AG20443 (cell line): ENCODE measurements around the gene MSI2.
"Not testable (repeated sequence)": the region's sequence is repeated elsewhere in the genome, so short reads cannot be mapped to it uniquely, and the experiment has no call there.

Experiments used
- DNase-seq: peaks from one replicate; pipeline ENCODE4 v3.0.0; 2012; ENCODE audit warnings: low spot score, mixed read lengths

The MSI2 gene

DNA sequence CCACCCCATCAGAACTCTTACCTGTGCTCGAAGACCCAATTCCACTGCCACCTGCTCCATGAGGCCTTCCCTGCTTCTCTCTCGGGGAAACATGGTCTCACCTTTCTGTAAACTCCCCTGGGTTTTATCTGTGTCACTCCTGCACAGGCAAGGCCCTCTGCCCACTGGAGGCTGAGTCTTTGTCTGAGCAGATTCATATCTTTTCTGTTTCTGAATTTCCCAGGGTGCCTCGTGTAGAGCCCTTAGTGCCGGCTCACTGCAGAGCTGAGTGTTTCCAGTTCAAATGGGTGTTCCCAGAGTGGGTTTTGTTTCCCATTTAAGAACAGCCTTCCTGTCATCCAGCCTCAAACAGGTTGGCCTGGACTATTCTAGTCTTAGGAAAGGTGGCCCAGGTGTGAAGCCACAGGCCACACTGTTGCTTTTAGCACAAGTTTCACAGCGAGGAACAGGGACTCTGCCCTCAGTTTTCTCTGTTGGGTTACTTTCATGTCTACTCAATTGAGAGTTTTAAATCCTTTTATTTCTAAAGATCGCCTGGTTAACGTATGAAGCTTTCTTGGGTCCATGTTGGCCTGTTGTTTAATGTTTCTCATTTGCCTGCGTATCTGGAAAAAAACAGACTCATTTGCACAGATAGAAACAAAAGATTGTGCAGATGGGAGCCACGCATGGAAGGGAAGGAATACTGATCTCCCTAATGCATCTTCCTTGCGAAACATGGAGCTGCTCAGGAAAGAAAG, 228.7 kb downstream of the MSI2 start:
- no peak for DNase-seq

DNA sequence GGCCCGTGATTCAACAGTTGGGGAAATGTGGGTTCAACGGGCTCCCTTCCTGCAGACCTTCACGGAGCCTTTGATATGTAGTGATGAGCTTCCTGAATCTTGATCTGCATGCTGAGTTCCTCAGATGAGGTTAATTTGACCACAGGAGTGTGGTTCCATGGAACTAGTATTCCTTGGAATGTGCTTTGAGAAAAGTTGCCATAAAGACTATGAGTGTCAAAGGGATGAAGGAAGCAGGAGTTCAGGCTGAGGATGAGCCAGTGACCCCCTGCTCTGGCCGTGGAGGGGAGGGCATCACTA, 229.2 kb downstream of the MSI2 start:
- no peak for DNase-seq

DNA sequence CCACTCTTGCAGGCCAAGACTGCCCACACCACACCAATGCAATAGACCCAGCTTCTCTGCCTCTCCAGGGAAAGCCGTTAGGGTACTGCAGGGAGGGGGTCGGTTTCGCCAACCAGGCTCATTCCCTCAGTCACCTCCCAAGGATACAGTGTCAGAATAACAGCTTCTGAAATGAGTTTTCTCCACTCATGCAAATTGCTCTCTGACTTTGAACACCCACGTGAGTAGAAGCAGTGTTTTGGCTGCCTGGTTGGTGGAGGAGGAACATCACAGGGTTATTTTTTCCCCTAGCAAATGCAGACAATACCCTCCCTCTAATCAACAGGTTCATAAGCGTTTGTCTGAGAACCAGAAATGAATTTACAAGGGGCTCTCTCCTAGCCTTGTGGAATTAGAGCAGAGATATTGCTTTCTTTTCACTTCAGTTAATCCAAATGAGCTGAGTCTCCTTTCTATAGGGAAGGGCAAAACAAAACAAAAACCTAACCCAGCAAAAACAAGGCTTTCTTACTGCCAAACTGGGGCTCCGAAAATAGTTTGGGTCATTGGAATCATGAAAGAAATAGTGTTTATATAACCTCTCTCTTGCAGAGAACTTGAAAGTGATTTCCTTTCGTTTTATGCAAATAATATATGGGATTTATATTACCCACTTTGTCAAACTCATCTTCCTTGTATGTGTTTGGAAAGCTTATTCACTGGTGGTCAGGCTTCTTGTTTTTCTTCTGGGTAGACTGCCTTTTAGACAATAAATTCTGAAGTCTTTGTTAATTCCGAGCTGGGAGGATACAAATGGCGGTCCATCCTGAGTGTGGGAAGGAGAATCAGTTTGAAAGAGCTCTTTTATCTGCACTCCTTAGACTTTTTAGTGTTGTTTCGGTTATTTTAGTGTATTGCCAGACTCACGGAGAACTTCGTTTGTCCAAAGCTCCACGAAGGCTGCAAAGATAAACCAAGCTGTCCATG, 229.9 kb downstream of the MSI2 start:
- DNase-seq = no peak

DNA sequence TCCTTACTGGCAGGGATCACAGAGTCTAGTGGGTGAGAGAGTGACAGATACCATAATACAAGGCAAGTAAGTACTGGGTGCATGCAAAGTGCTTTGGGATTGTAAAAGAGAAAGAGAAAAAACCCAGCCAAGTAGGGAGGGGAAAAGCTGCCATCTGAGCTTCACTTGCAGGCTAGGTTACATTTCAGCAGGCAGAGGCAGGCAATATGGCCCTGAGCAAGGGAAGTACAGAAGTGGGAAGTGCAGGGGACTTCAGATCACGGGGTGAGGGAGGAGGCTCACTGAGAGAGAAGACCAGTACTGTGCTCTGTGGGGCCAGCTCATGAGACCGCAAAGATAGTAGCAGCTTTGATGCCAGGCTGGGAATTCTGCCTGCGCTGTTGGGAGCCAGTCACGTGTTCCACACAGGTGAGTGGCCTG, 230.6 kb downstream of the MSI2 start:
- no peak for DNase-seq

DNA sequence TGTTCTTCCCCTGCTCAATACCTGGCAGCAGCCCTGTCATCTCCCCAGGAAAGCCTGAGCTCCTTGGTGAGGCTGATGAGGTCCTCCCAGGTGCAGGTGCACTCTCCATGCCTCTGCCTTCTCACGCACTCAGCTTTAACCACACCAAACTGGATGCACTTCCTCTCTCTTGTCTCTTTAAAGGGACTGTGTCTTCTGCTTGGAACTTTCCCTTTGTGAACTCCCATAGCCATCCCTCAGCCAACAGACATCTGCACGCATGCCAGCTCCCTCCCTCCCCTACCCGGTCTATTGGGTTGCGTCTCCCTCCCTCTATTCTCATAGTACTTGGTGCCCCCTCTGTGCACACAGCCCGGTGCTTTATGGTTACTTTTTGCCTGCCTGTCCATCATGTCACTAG, 231.2 kb downstream of the MSI2 start:
- DNase-seq = no peak

DNA sequence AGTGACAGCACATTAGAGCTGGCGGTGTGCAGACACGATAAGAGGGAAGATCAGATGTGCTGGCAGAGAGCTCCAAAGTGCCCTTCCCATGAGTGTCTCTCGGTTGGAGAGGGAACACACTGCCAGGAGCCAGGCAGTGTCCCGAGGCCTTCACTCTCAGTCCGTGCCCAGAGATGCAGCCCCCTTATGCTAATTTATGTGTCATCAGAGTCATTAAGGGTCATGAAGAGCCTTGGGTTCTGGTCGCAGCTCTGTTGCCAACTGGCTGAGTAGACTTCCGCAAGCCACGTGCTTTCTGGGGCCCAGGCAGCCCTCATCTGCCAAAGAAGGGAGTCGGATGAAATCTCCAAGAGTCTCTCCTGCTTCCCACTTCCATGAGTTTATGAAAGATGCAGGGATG, 232.5 kb downstream of the MSI2 start:
- no peak for DNase-seq

DNA sequence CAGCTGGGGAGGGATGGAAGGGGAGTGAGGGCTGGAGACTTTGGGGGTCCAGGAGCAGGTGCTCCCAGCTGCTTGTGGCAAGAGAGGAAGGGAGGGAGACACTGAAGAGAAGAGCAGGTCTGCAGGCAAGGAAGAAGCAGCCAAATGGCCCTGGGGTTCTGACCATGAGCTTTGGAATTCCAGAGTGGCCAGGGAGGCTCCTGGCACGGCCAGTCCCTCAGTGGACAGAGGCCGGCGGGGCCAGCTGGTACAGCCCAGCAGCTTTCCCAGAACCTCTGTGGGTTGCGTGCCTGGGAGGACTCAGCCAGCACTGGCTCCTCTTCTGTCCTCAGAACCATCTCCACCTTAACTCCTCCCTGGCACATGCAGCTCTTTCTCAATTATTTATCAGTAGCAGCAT, 233.0 kb downstream of the MSI2 start:
- peak; percentile 54 for DNase-seq

DNA sequence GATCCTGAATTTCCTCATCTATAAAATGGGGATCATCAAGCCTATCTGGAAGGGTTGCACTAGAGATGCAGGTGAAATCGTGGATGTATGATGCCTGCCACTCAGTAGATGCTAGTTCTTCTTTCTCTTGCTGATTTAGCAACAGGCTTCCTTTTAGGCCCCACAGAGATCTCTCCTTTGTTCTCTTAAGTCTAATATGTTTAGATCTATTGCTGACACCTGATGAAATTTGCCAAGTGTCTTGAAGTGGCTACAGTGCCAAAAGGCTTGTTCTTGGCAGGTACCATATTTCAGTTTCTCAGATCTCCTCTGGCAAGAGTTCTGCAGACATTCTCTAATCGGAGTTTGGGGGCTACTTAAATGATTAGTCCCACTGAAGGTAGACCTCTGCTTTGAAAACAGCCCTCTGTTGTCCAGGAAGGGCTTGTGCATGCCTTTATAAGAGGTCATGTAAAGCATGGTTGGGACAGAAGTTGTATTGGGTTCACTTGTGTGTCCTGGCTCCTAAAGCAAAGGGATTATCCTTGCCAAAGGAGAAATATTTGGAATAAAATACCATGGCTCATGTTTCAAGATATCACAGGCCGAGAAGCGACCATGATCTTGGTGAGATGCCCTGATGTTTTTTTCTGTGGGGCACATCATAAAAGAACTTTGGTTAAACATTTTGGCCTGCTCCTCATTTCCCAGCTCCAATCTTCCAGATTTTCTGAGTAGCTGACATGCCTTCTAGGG, 234.0 kb downstream of the MSI2 start:
- no peak for DNase-seq

DNA sequence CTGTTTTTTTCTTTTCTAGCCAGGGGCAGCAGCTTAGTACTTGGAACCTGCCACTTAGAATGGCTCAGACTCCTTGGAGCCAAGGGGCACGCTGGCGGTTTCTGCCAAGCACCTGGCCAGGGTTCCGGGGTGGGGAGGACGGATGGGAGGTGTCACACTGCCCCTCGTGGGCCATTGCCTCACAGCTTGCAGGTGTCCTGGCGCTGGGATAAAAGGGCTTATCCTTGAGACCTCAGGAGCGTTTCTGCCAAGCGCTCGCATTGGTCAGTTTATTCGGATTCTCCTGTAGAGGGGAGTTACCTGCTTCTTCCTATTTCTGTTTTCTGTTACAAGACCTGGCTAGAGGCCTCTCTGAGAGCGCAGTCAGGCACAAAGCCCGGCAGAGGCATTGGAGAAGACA, 234.6 kb downstream of the MSI2 start:
- DNase-seq = no peak

DNA sequence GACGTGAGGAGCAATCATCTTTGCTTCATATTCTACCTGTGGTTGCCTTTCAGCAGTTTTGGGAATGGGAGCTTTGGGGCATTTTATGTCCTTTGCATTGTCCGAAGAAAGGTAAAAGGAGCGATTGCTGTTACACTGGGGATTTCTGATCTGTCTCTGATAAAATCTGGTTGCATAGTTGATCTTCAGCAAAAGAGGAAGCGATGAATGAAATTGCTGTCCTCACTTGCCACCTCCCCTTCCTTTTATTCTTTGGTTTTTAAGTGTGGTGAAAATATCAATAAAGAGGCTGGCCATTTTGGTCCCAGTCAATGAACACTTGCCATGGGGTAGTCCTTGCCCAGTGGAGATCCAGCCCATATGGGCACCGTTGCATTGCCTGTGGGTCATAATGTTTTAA, 236.8 kb downstream of the MSI2 start:
- no peak for DNase-seq

DNA sequence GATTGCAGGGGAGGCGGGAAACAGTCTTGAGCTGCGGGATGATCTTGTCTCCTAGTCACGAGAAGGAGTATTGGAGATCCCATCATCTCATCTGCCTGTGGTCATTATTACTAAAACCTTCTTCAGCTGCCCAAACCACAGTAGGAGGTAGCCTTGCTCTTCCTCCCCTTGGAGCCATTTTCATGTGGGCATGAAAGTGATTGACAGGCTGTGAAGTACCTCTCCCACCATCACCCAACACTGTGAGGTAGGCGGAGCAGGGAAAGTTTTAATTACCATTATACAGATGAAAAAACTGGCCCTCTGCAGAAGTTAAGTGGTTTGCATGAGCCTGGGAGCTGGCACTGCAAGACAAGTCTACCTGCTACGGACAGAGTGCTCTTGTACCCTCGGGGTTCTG, 237.3 kb downstream of the MSI2 start:
- no peak for DNase-seq

DNA sequence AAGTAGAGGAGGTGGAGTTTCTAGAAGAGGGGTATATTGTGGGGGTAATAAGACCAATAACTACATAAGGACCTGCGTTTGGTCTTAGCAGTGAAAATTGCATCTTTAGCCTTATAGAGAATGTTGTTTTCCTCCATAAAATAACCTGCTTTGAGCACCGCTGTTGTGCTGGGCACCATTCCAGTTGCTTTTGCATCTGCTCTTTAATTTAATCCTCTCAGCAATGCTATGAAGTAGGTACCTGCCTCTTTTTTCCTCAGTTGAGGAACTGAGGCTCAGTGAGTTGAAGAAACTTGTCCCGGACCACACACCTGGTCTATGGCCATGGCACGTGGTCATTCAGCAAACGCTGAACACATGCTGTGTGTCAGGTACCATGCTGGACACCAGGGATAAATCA, 238.1 kb downstream of the MSI2 start:
- no peak for DNase-seq

DNA sequence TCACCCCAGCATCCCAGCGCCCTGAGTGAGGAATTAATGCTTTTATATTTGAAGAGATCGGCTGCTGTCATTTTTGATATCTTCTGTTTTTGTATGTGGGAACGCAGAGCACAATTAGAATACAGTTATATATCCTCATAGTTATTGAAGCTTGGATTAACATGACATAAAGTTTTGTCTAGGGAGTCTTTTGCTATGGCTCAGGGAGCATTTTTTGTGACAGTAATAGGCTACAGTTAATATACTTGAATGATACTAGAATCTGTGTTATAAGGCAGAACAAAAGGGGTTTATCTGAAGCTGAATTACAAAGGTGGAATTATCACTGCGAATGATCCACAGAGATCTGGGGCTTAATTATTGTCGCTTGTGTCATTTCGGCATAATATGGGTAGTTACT, 239.4 kb downstream of the MSI2 start:
- DNase-seq = no peak

DNA sequence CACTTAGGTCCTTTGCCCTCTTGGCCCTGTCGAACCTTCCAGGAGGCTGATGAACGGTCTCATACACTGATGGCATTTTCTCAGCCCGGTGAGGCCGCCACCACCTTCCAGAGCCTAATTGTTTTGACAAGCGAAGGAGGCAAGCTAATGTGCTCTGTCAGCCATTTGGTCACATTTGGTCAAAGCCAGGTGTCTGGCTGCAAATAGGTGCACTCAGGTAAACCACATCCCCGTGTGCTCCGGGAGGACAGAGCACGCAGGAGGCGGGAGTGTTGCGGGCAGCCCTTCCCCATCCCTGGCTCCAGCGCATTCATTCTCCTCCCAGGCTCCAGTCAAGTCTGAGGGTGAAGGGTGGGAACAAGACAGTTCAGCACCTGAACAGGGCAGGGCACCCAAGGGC, 240.1 kb downstream of the MSI2 start:
- DNase-seq = no peak

DNA sequence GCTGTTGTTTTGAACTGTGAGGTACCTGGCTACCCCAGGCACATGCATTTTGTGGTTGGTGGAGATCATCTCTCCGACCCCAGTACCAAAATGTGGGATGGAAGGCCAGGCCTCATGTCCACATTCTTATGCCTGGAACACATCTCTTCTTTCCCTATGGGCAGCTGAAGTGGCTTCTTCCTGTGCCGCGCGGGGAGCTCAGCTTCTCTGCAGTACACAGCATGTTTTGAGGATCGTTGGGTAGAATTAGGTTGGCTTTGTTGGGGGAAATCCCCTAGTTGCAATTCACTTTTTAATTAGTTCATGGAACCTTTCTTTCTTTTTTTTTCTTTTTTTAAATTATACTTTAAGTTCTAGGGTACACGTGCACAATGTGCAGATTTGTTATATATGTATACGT, 242.1 kb downstream of the MSI2 start:
- no peak for DNase-seq

DNA sequence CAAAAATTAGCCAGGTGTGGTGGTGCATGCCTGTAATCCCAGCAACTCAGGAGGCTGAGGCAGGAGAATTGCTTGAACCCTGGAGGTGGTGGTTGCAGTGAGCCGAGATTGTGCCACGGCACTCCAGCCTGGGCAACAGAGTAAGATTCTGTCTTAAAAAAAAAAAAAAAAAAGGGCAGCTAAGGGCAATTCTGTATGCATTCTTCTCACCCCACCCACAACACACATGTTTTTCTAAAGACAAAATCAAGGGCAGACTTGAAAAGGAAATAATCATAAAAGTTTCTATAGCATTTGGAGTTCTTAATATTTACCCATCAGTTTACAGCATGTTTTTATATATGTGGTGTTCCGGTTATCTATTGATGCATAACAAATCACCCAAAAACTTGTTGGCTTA, 242.9 kb downstream of the MSI2 start:
- DNase-seq = not testable (repeated sequence)

DNA sequence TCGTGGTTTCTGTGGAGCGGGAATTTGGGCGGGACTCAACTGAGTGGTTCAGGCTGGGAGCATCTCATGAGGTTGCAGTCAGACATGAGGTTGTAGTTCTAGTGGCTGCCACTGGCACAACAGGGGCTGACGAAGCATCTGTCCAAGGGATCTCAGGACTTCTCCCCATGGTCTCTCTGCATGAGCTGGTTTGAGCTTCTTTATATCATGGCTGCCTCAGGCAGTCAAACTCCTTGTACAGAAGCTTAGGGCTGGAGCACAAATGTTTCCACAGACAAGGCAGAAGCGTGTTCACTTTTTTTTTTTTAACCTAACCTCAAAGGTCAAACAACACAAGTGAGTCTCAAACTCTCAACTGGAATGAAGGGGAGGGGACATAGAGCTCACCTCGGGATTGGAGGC, 243.3 kb downstream of the MSI2 start:
- DNase-seq = peak; percentile 83

DNA sequence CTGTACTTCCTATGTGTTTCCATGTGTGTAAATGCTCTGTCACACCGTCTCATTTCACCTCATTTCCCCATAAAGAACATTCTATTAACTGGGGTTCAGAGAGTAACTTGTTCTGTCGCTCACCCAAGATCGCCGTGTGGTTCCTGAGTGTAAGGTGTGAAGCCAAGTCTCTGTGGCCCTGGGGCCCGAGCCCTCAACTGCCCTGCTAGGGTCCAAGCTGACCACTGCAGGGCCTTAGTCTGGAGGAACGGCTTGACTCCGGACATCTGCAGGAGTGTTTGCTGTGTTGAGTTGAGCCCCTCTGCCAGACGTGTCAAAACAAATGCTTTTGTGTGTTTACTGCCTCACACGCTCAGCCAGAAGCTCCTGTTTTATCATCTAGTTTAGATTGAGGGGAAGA, 244.7 kb downstream of the MSI2 start:
- DNase-seq = no peak

DNA sequence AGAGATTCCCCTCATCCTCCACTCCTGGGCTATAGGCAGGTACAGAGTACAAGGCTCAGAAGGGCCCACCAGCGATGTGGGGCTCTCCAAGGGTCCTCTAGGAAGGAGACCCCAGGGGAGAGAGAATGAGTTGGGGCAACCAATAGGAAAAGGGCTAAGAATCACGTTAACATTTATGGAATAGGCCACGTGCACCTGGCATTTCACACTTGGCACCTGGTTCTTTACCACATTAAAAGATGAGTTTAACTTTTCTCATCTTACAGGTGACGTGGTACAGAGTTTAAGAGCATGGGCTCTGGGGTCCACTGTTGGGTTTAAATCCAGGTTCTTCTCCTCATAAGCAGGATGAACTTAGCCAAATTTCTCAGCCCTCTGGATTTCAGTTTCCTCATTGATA, 245.7 kb downstream of the MSI2 start:
- no peak for DNase-seq

DNA sequence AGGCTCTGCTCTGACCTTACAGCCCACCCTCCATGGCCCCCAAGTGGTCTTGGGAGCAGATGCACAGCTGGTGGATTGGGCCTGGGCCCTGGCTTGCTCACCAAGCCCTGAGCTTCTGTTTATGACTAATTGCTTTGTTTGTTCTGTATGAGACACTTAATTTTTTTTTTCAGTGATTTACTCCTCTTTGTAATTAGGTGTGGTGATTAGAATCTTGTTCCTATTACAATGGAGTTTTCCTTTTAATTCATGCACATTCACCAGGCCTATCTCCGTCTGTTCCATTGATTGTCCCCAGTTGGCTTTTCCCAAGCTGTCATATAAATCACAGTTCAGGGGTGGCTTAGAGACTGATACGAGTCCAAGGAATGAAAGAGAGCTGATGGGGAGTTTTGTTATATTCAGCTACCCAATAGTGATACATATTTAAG, 246.5 kb downstream of the MSI2 start:
- no peak for DNase-seq

DNA sequence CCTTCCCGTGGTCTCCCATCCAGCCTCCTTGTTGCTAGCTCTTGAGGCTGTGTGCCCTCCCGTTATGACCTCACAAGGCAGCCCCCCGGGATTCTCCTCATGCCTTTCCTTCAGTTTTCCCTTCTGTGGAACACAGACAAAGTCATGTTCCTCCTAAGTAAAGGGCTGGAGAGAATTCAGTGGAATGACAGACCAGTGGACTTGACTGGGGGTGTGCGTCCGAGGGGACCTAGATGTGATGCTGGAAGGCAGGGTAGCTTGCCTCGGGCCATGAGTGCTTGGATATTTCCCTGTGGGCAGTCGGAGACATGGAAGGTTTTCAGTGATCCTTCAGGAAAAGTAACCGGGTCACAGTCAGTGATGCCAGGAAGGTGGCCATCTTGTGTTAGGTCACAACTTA, 247.9 kb downstream of the MSI2 start:
- no peak for DNase-seq

DNA sequence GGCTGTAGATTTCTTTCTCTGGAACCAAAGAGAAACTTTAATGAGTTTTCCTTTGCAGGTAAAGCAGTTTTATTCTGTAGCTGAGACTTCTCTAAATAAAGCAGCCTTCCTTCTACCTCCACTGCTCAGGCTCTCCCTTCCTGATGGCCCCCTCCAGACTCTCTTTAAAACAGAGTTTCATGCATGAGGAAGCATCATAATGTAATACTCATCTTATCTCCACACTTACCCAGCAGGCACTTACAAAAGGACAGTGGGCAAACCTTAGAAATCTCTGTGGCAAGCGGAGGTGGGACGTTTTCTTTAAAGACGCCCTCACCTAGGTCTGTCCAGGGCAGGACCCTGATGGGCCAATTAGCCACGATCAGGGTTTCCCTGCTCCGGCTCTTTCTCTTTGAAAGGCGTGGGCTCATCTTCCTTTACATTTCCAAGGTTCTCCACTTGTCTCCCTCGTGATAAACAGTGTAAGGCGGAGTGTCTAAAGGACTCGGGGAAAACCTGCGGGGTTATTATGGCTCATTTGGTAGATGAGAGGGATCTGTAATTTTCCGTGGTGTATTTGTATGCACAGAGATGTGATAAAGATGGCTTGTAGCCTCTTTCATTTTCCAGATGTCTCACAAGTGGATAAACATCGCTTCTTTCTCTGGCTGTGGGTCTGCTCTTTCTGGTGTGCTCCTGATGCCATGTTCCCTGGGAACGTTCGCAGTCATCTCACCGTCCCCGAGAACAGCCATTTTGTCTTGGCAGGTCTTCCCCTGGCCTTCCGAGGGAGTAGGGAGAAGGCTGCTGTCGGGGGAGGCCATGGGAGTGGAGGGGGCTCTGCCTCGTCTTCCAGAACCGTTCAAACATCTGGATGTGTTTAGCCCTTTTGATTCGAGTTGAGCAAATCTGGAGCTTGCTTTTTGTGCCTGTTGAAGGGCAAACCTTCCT, 249.8 kb downstream of the MSI2 start:
- no peak for DNase-seq
